PFSK-1 (cell line): ENCODE measurements around the gene LHPP.

Experiments used
- FOXP2 ChIP-seq: optimal IDR thresholded peaks from 2 replicates; pipeline ENCODE3; 2011; ENCODE audit warnings: borderline replicate concordance, control low read depth, inconsistent platforms; ENCODE audit not compliant: insufficient read depth; ENCODE audit errors: extremely low read length, extremely low read depth
- POLR2AphosphoS5 ChIP-seq: IDR thresholded peaks from 2 replicates; pipeline ENCODE4 v1.6.1; 2012; ENCODE audit warnings: low read depth, mild to moderate bottlenecking, control low read depth, low read length, moderate library complexity
- SIN3A ChIP-seq: IDR thresholded peaks from 2 replicates; pipeline ENCODE4 v1.6.1; 2012; ENCODE audit warnings: mild to moderate bottlenecking, low read length, moderate library complexity, borderline replicate concordance; ENCODE audit not compliant: insufficient read depth
- TAF1 ChIP-seq: IDR thresholded peaks from 2 replicates; pipeline ENCODE4 v1.6.1; 2012; ENCODE audit warnings: low read length, control low read depth, borderline replicate concordance; ENCODE audit not compliant: insufficient read depth
- TF ChIP-seq, protein P1 (sequence below), 2 experiments: IDR thresholded peaks; 2 replicates each; pipeline versions ENCODE4 v1.6.1 to v1.8.0; 2011 to 2012; ENCODE audit warnings: low read depth in 2 of 2, low read length in 2 of 2, control low read depth in 1 of 2, inconsistent platforms in 1 of 2, mild to moderate bottlenecking in 1 of 2, moderate library complexity in 1 of 2; ENCODE audit not compliant: insufficient read depth in 1 of 2

The LHPP gene

DNA sequence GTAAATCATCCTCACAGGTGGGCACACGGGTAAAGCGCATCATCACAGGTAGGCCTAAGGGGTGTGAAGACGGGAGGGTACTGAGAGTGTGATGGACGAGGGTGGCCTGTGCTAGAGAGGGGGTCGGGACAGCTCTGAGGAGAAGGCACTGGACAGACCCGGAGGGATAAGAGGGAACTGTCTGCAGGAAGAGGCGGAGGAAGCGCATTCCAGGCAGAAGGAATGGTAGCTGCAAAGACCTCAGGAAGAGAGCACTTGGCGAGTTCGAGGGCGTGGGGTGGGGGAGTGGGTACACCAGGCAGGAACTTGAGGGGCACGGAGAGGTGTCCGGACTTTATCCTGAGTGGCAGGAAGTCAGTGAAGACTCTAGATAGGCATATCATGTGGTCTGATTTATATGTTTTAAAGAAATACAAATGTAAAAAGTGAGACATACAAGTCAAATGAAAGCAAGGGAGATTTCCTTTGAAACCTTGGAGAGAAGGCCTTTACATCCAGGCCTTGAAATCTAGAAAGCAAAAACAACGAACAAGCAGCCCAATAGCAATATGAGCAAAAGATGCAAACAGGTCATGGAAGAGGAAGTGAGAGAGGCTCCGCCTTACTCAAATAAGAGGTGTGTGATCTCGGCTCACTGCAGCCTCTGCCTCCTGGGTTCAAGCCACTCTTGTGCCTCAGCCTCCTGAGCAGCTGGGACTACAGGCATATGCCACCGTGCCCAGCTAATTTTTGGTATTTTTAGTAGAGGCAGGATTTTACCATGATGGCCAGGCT lies 3.6 kb downstream of the LHPP start:
- TF ChIP-seq SIN3A = no peak
- no peak for TF ChIP-seq POLR2AphosphoS5
- no peak for TF ChIP-seq FOXP2
- TF ChIP-seq TAF1 = no peak
- TF ChIP-seq, protein P1, sequence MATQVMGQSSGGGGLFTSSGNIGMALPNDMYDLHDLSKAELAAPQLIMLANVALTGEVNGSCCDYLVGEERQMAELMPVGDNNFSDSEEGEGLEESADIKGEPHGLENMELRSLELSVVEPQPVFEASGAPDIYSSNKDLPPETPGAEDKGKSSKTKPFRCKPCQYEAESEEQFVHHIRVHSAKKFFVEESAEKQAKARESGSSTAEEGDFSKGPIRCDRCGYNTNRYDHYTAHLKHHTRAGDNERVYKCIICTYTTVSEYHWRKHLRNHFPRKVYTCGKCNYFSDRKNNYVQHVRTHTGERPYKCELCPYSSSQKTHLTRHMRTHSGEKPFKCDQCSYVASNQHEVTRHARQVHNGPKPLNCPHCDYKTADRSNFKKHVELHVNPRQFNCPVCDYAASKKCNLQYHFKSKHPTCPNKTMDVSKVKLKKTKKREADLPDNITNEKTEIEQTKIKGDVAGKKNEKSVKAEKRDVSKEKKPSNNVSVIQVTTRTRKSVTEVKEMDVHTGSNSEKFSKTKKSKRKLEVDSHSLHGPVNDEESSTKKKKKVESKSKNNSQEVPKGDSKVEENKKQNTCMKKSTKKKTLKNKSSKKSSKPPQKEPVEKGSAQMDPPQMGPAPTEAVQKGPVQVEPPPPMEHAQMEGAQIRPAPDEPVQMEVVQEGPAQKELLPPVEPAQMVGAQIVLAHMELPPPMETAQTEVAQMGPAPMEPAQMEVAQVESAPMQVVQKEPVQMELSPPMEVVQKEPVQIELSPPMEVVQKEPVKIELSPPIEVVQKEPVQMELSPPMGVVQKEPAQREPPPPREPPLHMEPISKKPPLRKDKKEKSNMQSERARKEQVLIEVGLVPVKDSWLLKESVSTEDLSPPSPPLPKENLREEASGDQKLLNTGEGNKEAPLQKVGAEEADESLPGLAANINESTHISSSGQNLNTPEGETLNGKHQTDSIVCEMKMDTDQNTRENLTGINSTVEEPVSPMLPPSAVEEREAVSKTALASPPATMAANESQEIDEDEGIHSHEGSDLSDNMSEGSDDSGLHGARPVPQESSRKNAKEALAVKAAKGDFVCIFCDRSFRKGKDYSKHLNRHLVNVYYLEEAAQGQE (IDR thresholded peaks at IDR 0.05; ENCODE audit: insufficient read depth in 1 of 2, low read depth in 2 of 2, low read length in 2 of 2) = no peak

DNA sequence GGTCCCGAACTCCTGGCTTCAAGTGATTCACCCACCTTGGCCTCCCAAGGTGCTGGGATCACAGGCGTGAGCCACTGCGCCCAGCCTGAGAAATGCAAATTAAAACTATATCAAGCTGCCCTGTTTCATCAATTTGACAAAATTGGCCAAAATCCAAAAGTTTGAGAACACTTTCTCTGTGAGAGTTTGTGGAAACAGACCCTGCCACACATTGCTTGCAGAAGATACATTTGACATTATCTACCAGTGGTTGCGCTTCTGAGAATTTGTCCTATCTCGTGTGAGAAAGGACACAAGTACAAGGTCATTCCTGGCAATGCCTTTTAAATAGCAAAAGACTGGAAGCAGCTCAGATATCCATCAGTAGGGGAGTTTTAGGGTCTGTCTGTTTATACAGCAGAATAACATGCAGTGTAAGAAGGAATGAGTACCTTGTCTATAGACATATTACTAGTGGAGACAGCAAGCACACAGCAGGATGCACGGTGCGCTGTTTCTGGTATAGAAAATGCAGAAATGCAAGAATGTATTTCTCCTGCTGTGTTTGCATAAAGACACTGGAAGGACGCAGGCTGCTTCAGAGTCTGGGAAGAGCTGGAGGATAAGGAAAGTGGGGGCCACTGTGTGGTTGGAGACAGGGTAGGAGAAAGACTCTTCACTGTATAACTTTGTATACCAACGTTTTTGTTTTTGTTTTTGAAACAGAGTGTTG lies 4.3 kb downstream of the LHPP start:
- TF ChIP-seq TAF1 (no peak), SIN3A (no peak), FOXP2 (no peak), POLR2AphosphoS5 (no peak)
- TF ChIP-seq, protein P1 (IDR thresholded peaks at IDR 0.05; ENCODE audit: insufficient read depth in 1 of 2, low read depth in 2 of 2, low read length in 2 of 2) = no peak

DNA sequence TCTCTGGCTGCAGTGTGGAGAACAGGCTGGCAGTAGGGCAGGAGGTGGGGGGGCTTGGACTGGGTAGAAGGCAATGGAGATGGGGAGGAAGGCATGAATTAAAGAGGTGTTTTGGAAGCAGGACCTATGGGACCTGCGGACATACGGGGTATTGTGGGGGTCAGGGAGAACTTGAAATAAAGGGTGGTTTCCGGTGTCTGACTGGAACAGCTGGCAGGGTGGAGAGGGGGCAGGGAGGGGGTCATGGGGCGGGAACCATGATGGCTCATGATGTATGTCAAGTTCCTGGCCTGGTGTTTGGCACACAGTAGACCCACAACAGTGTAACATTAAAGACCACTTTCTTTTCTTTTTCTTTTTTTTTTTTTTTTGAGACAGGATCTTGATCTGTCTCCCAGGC lies 5.5 kb downstream of the LHPP start:
- TF ChIP-seq TAF1 = no peak
- no peak for TF ChIP-seq SIN3A
- no peak for TF ChIP-seq POLR2AphosphoS5
- TF ChIP-seq, protein P1 (IDR thresholded peaks at IDR 0.05; ENCODE audit: insufficient read depth in 1 of 2, low read depth in 2 of 2, low read length in 2 of 2) = no peak
- no peak for TF ChIP-seq FOXP2

DNA sequence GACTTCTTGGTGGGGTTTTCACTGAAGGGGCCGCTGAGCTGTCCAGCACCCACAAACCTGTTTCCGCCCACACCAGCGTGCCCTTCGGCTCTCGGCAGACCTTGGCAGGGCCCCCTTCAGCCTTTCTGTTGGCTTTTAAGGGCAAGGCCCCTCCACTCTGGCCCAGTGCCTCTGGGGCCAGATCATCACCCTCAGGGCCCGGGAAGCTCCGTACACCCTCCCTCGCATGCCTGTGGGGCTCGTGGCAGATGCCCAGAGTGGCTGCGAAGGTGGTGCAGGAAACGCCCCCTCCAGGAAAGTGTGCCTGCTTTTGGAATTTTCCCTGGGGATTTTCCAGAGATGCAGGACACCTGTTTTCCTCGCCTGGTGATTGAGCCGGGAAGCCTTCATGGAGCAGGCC lies 7.0 kb downstream of the LHPP start:
- TF ChIP-seq SIN3A = no peak
- TF ChIP-seq, protein P1 (IDR thresholded peaks at IDR 0.05; ENCODE audit: insufficient read depth in 1 of 2, low read depth in 2 of 2, low read length in 2 of 2) = no peak

DNA sequence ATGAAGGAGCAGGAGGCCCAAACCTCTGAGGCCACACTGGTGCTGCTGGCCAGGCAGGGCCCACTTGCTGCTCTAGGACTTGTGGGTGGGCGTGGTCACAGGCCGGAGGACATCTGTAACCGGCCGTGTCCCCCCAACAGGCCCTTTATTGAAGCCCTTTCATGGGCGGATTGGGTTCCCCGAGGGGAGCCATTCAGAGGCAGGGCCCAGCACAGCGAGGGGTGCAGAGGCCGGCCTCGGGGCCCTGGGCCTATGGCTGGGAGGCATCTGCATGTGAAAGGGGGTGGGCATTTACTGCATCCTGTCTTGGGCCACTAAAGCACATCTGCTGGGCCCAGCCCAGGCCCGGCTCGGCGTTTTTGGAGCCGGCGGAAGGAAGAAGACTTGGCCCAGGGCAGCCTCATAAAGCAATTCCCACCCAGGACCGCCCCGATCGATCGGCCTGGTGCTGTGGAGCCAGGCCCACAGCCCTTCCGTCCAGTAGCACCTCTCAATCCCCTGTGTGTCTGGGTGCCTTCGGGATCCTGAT lies 8.4 kb downstream of the LHPP start:
- TF ChIP-seq, protein P1 (IDR thresholded peaks at IDR 0.05; ENCODE audit: insufficient read depth in 1 of 2, low read depth in 2 of 2, low read length in 2 of 2) = no peak
- TF ChIP-seq POLR2AphosphoS5 (no peak), SIN3A (no peak), FOXP2 (no peak), TAF1 (no peak)
